ENCODE data around the gene CFAP100.

DNA sequence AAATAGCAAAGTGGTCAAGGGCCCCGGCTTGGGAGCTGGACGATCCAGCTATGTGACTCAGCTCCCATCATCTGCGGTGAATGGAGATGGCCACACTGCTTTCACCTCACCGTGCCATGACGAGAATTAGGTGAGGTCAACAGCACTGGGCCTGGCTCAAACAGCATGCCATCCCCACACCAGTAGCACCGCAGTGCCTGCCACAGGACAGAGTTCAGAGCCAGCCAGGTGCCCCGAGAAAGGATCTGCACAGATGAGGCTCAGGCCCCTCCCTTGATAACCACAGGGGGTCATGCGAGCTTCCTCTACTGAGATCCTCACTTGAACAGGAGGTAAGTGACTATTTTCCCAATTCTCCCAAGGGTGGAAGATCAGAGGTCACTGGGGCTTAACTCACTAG is 51.6 kb downstream of the CFAP100 start:
- TF ChIP-seq, protein P1, sequence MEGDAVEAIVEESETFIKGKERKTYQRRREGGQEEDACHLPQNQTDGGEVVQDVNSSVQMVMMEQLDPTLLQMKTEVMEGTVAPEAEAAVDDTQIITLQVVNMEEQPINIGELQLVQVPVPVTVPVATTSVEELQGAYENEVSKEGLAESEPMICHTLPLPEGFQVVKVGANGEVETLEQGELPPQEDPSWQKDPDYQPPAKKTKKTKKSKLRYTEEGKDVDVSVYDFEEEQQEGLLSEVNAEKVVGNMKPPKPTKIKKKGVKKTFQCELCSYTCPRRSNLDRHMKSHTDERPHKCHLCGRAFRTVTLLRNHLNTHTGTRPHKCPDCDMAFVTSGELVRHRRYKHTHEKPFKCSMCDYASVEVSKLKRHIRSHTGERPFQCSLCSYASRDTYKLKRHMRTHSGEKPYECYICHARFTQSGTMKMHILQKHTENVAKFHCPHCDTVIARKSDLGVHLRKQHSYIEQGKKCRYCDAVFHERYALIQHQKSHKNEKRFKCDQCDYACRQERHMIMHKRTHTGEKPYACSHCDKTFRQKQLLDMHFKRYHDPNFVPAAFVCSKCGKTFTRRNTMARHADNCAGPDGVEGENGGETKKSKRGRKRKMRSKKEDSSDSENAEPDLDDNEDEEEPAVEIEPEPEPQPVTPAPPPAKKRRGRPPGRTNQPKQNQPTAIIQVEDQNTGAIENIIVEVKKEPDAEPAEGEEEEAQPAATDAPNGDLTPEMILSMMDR (IDR thresholded peaks at IDR 0.05) = no peak
- TF ChIP-seq POLR2A (IDR thresholded peaks at IDR 0.05) = no peak

Data from testis (tissue), 2 donors.